ENCODE data around the gene GSTA1.
"Not testable (repeated sequence)": the region's sequence is repeated elsewhere in the genome, so short reads cannot be mapped to it uniquely, and the experiment has no call there.

GSTA1 gene

GRCh38 chr6:52782696-52783274 is 20.8 kb downstream of the GSTA1 start:
- H3K9ac ChIP-seq (ENCODE audit: low read depth in 1 of 2, low read length in 2 of 2); H3K4me3 ChIP-seq (ENCODE audit: low read depth in 1 of 2, low read length in 2 of 2); H3K27ac ChIP-seq (ENCODE audit: low read depth, low read length); H3K9me3 ChIP-seq (ENCODE audit: control insufficient read depth in 1 of 2, low read length in 2 of 2); H3K36me3 ChIP-seq (ENCODE audit: control insufficient read depth in 1 of 2, insufficient read depth in 2 of 2, low read length in 2 of 2); H3K27me3 ChIP-seq (ENCODE audit: control insufficient read depth in 1 of 2, insufficient read depth in 2 of 2, low read length in 2 of 2): not testable (repeated sequence)
- peaks cover 10 to 13% of the 10 kb centered on the region in 2 donors for H3K4me1 ChIP-seq (ENCODE audit: control insufficient read depth in 1 of 2, insufficient read depth in 2 of 2, low read length in 2 of 2)

GRCh38 chr6:52782209-52782608 is 21.4 kb downstream of the GSTA1 start:
- H3K27me3 ChIP-seq (ENCODE audit: control insufficient read depth in 1 of 2, insufficient read depth in 2 of 2, low read length in 2 of 2): not testable (repeated sequence)

GRCh38 chr6:52779237-52779636 is 24.4 kb downstream of the GSTA1 start:
- no peaks in the 10 kb centered on the region for H3K36me3 ChIP-seq (ENCODE audit: control insufficient read depth in 1 of 2, insufficient read depth in 2 of 2, low read length in 2 of 2)
- H3K9me3 ChIP-seq (ENCODE audit: control insufficient read depth in 1 of 2, low read length in 2 of 2): no peaks in the 10 kb centered on the region
- no peaks in the 10 kb centered on the region for H3K27me3 ChIP-seq (ENCODE audit: control insufficient read depth in 1 of 2, insufficient read depth in 2 of 2, low read length in 2 of 2)
- peaks cover 2 to 5% of the 10 kb centered on the region in 2 donors for H3K4me1 ChIP-seq (ENCODE audit: control insufficient read depth in 1 of 2, insufficient read depth in 2 of 2, low read length in 2 of 2)
- H3K4me3 ChIP-seq (ENCODE audit: low read depth in 1 of 2, low read length in 2 of 2): no peak overlapping the region
- H3K9ac ChIP-seq (ENCODE audit: low read depth in 1 of 2, low read length in 2 of 2): no peak overlapping the region
- H3K27ac ChIP-seq (ENCODE audit: low read depth, low read length): no peak overlapping the region

More at GRCh38 chr6:52782209-52782608, 21.4 kb downstream of the GSTA1 start:
- not testable (repeated sequence) for H3K36me3 ChIP-seq (ENCODE audit: control insufficient read depth in 1 of 2, insufficient read depth in 2 of 2, low read length in 2 of 2); H3K4me1 ChIP-seq (ENCODE audit: control insufficient read depth in 1 of 2, insufficient read depth in 2 of 2, low read length in 2 of 2); H3K9me3 ChIP-seq (ENCODE audit: control insufficient read depth in 1 of 2, low read length in 2 of 2); H3K27ac ChIP-seq (ENCODE audit: low read depth, low read length); H3K4me3 ChIP-seq (ENCODE audit: low read depth in 1 of 2, low read length in 2 of 2); H3K9ac ChIP-seq (ENCODE audit: low read depth in 1 of 2, low read length in 2 of 2)

- H3K9ac ChIP-seq (ENCODE audit: low read depth in 1 of 2, low read length in 2 of 2); H3K36me3 ChIP-seq (ENCODE audit: control insufficient read depth in 1 of 2, insufficient read depth in 2 of 2, low read length in 2 of 2); H3K4me3 ChIP-seq (ENCODE audit: low read depth in 1 of 2, low read length in 2 of 2); H3K27ac ChIP-seq (ENCODE audit: low read depth, low read length); H3K4me1 ChIP-seq (ENCODE audit: control insufficient read depth in 1 of 2, insufficient read depth in 2 of 2, low read length in 2 of 2); H3K9me3 ChIP-seq (ENCODE audit: control insufficient read depth in 1 of 2, low read length in 2 of 2); H3K27me3 ChIP-seq (ENCODE audit: control insufficient read depth in 1 of 2, insufficient read depth in 2 of 2, low read length in 2 of 2): not testable (repeated sequence)
These were observed 26.8 kb downstream of the GSTA1 start for GRCh38 chr6:52776711-52777351.

GRCh38 chr6:52769399-52769798 is 34.2 kb downstream of the GSTA1 start:
- not testable (repeated sequence) for H3K27ac ChIP-seq (ENCODE audit: low read depth, low read length); H3K4me3 ChIP-seq (ENCODE audit: low read depth in 1 of 2, low read length in 2 of 2); H3K4me1 ChIP-seq (ENCODE audit: control insufficient read depth in 1 of 2, insufficient read depth in 2 of 2, low read length in 2 of 2); H3K27me3 ChIP-seq (ENCODE audit: control insufficient read depth in 1 of 2, insufficient read depth in 2 of 2, low read length in 2 of 2); H3K9ac ChIP-seq (ENCODE audit: low read depth in 1 of 2, low read length in 2 of 2); H3K36me3 ChIP-seq (ENCODE audit: control insufficient read depth in 1 of 2, insufficient read depth in 2 of 2, low read length in 2 of 2); H3K9me3 ChIP-seq (ENCODE audit: control insufficient read depth in 1 of 2, low read length in 2 of 2)

- not testable (repeated sequence) for H3K27me3 ChIP-seq (ENCODE audit: control insufficient read depth in 1 of 2, insufficient read depth in 2 of 2, low read length in 2 of 2); H3K27ac ChIP-seq (ENCODE audit: low read depth, low read length); H3K9ac ChIP-seq (ENCODE audit: low read depth in 1 of 2, low read length in 2 of 2); H3K36me3 ChIP-seq (ENCODE audit: control insufficient read depth in 1 of 2, insufficient read depth in 2 of 2, low read length in 2 of 2); H3K4me3 ChIP-seq (ENCODE audit: low read depth in 1 of 2, low read length in 2 of 2); H3K9me3 ChIP-seq (ENCODE audit: control insufficient read depth in 1 of 2, low read length in 2 of 2); H3K4me1 ChIP-seq (ENCODE audit: control insufficient read depth in 1 of 2, insufficient read depth in 2 of 2, low read length in 2 of 2)
These were observed 36.0 kb downstream of the GSTA1 start for GRCh38 chr6:52767658-52768057.

- peak within 1 kb of the TSS in 1 of 2 donors; percentile 32 for H3K9ac ChIP-seq (ENCODE audit: low read depth in 1 of 2, low read length in 2 of 2)
- not testable (repeated sequence) for H3K4me1 ChIP-seq (ENCODE audit: control insufficient read depth in 1 of 2, insufficient read depth in 2 of 2, low read length in 2 of 2); H3K27ac ChIP-seq (ENCODE audit: low read depth, low read length); H3K27me3 ChIP-seq (ENCODE audit: control insufficient read depth in 1 of 2, insufficient read depth in 2 of 2, low read length in 2 of 2); H3K36me3 ChIP-seq (ENCODE audit: control insufficient read depth in 1 of 2, insufficient read depth in 2 of 2, low read length in 2 of 2); H3K9me3 ChIP-seq (ENCODE audit: control insufficient read depth in 1 of 2, low read length in 2 of 2)
- H3K4me3 ChIP-seq (ENCODE audit: low read depth in 1 of 2, low read length in 2 of 2): peak within 1 kb of the TSS; percentile 22 to 57
These were observed 40.2 kb downstream of the GSTA1 start, which contains the start of gene GSTA2 for GRCh38 chr6:52763322-52763916. GSTA2 (minus strand) TSS chr6:52763475; CDS start chr6:52757947, 5,528 bp downstream.

- H3K27ac ChIP-seq (ENCODE audit: low read depth, low read length): not testable (repeated sequence)
These were observed 41.7 kb downstream of the GSTA1 start for GRCh38 chr6:52761673-52762491.

GRCh38 chr6:52760105-52760765 is 43.4 kb downstream of the GSTA1 start:
- no peaks in the 10 kb centered on the region for H3K9me3 ChIP-seq (ENCODE audit: control insufficient read depth in 1 of 2, low read length in 2 of 2)
- H3K27me3 ChIP-seq (ENCODE audit: control insufficient read depth in 1 of 2, insufficient read depth in 2 of 2, low read length in 2 of 2): no peaks in the 10 kb centered on the region
- H3K9ac ChIP-seq (ENCODE audit: low read depth in 1 of 2, low read length in 2 of 2): no peak overlapping the region
- no peak overlapping the region for H3K4me3 ChIP-seq (ENCODE audit: low read depth in 1 of 2, low read length in 2 of 2)
- no peak overlapping the region for H3K27ac ChIP-seq (ENCODE audit: low read depth, low read length)
- no peaks in the 10 kb centered on the region for H3K4me1 ChIP-seq (ENCODE audit: control insufficient read depth in 1 of 2, insufficient read depth in 2 of 2, low read length in 2 of 2)
- H3K36me3 ChIP-seq (ENCODE audit: control insufficient read depth in 1 of 2, insufficient read depth in 2 of 2, low read length in 2 of 2): no peaks in the 10 kb centered on the region

More at GRCh38 chr6:52761673-52762491, 41.7 kb downstream of the GSTA1 start:
- not testable (repeated sequence) for H3K36me3 ChIP-seq (ENCODE audit: control insufficient read depth in 1 of 2, insufficient read depth in 2 of 2, low read length in 2 of 2); H3K9ac ChIP-seq (ENCODE audit: low read depth in 1 of 2, low read length in 2 of 2); H3K9me3 ChIP-seq (ENCODE audit: control insufficient read depth in 1 of 2, low read length in 2 of 2); H3K4me1 ChIP-seq (ENCODE audit: control insufficient read depth in 1 of 2, insufficient read depth in 2 of 2, low read length in 2 of 2); H3K27me3 ChIP-seq (ENCODE audit: control insufficient read depth in 1 of 2, insufficient read depth in 2 of 2, low read length in 2 of 2)
- H3K4me3 ChIP-seq (ENCODE audit: low read depth in 1 of 2, low read length in 2 of 2): peak overlapping the region; percentile 15 to 57

Measured in duodenal mucosa (tissue), 2 donors.